Heart right ventricle (tissue), 16 donors: ENCODE results near the gene ANKMY2. TPM values are rescaled to one million over a fixed set of nuclear protein-coding genes. Genes with fewer than 3 reads are reported as not detected.
"Not testable (repeated sequence)": the region's sequence is repeated elsewhere in the genome, so short reads cannot be mapped to it uniquely, and the experiment has no call there.

Experiments
- ATAC-seq, 8 donors: fragments of 200-7000 bp; cut with Tn5 transposase; one replicate each; pipeline ENCODE4 v1.9.1; 2020; ENCODE audit warnings: mild to moderate bottlenecking in 8 of 8, moderate library complexity in 8 of 8, moderate number of reproducible peaks in 1 of 8
- DNase-seq, 2 donors: peaks; one replicate each; pipeline ENCODE4 v3.0.0-alpha.2; 2020
- H3K27ac ChIP-seq, 10 donors: fragments of 200-600 bp; sonication (generic) in 2 of 10; one replicate each; pipeline versions ENCODE4 v1.5.0 to v1.8.0; 2020 to 2022; ENCODE audit warnings: mild to moderate bottlenecking in 3 of 10
- H3K27me3 ChIP-seq, 7 donors: fragments of 200-600 bp; one replicate each; pipeline ENCODE4 v1.8.0; 2021 to 2022; ENCODE audit warnings: mild to moderate bottlenecking in 2 of 7
- H3K36me3 ChIP-seq, 9 donors: fragments of 200-600 bp; sonication (generic) in 1 of 9; one replicate each; pipeline versions ENCODE4 v1.5.0 to v1.8.0; 2020 to 2022; ENCODE audit warnings: mild to moderate bottlenecking in 2 of 9
- H3K4me1 ChIP-seq, 9 donors: fragments of 200-600 bp; sonication (generic) in 1 of 9; one replicate each; pipeline versions ENCODE4 v1.5.0 to v1.8.0; 2020 to 2022; ENCODE audit warnings: mild to moderate bottlenecking in 4 of 9
- H3K4me3 ChIP-seq, 10 donors: fragments of 200-600 bp; sonication (generic) in 2 of 10; one replicate each; pipeline versions ENCODE4 v1.5.0 to v1.8.0; 2020 to 2022; ENCODE audit warnings: mild to moderate bottlenecking in 7 of 10, moderate library complexity in 2 of 10
- H3K9me3 ChIP-seq, 11 donors: fragments of 200-600 bp in 10 of 11; sonication (generic) in 2 of 11; one replicate each; pipeline versions ENCODE4 v1.5.0 to v1.8.0; 2013 to 2022; ENCODE audit warnings: mild to moderate bottlenecking in 2 of 11, control low read depth in 1 of 11, moderate library complexity in 1 of 11
- WGBS, 2 donors: extraction: QIAGEN DNeasy Blood & Tissue Kit; methylation state at CpG; one replicate each; pipeline ENCODE4 v1.1.7; 2013; ENCODE audit warnings: inconsistent platforms in 1 of 2; 5-methylcytosine and 5-hydroxymethylcytosine counted together
- intact Hi-C, 10 donors: fragments of 100-400 bp; cut with DNase I; formaldehyde crosslinking; loops; one replicate each; pipeline versions ENCODE4 v1.11.1 to v1.14.2; 2022
- polyA plus RNA-seq, 2 donors: library from polyadenylated mRNA; stranded (reverse); fragments of 200-250 nt; gene quantifications; one replicate each; pipeline ENCODE4 v1.2.3, GENCODE V29; 2013
- total RNA-seq, 10 donors: library from RNA; stranded (reverse); fragmentation: NEBNext Ultra II Directional in 3 of 10; extraction: Animal tissue kit (Norgen Biotek cat#: 25700) in 3 of 10; gene quantifications; one replicate each; pipeline versions ENCODE4 v1.2.1 to v1.2.4, GENCODE V29; 2021 to 2023
- TF ChIP-seq, protein P1 (sequence below), 9 donors: fragments of 200-600 bp; sonication (generic) in 2 of 9; IDR thresholded peaks; one replicate each; pipeline versions ENCODE4 v1.5.0 to v1.8.0; 2021 to 2022; ENCODE audit warnings: antibody characterized with exemption in 9 of 9, mild to moderate bottlenecking in 5 of 9, moderate library complexity in 1 of 9
- donor health status: Arrhythmogenic right ventricular cardiomyopathy.
- donor health status: ischemic (EF 13 %, LVEDD 7.1; RV severe dilation, severe dysfunction).
- donor health status: healthy with polysubstance abuse.
- donor health status: DM: no; HTN: yes; CAD: no.
- donor health status: DM: no; HTN: no; CAD: no.
- donor health status: ischemic (EF 25% LVEDD 6.9; RV normal size, moderate dysfunction).
- donor health status: ischemic (EF 25% LVEDD 5.7; RV mildly dilated, moderate dysfunction).
- donor health status: healthy.
- donor health status: DM: yes; HTN: yes; CAD: no.
- donor health status: Ischemic cardiomyopathy.
- donor health status: ischemic (EF 35%, LVEDD 5.7; RV mildly dilated, moderate dysfunction).
- donor health status: nonischemic (EF 11% LVEDD 7.7; RV severe dilation, severe dysfunction).
- donor health status: DM: yes; HTN: yes; CAD: no.
- donor health status: PGD.
- donor health status: ischemic (EF 29% LVEDD 5.4; RV normal size, mild dysfunction).
- donor health status: nonischemic (EF 23%, LVEDD 6.1; RV moderate dilation, normal function).

The ANKMY2 gene
- total and polyA plus RNA-seq, 12 donors: 10.7 to 46.7 (median 32.8) TPM

- DNase-seq (no peak), ATAC-seq (peak in 1 of 8 donors; percentile 11)
- intact Hi-C loops: no loop called here
- TF ChIP-seq, protein P1, sequence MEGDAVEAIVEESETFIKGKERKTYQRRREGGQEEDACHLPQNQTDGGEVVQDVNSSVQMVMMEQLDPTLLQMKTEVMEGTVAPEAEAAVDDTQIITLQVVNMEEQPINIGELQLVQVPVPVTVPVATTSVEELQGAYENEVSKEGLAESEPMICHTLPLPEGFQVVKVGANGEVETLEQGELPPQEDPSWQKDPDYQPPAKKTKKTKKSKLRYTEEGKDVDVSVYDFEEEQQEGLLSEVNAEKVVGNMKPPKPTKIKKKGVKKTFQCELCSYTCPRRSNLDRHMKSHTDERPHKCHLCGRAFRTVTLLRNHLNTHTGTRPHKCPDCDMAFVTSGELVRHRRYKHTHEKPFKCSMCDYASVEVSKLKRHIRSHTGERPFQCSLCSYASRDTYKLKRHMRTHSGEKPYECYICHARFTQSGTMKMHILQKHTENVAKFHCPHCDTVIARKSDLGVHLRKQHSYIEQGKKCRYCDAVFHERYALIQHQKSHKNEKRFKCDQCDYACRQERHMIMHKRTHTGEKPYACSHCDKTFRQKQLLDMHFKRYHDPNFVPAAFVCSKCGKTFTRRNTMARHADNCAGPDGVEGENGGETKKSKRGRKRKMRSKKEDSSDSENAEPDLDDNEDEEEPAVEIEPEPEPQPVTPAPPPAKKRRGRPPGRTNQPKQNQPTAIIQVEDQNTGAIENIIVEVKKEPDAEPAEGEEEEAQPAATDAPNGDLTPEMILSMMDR (IDR thresholded peaks at IDR 0.05): no peak
- H3K9me3 ChIP-seq: peaks cover 0 to 4% (median 0%) of the 10 kb centered on the region in 11 donors
- H3K36me3 ChIP-seq: peaks cover 0 to 32% (median 4%) of the 10 kb centered on the region in 9 donors
- H3K27me3 ChIP-seq: no peaks in the 10 kb centered on the region
- H3K27ac ChIP-seq: peak overlapping the region in 9 of 10 donors; percentile 6 to 77 (median 65)
- H3K4me1 ChIP-seq: peaks cover 0 to 54% (median 40%) of the 10 kb centered on the region in 9 donors
- no peak overlapping the region for H3K4me3 ChIP-seq
- 66% methylated on average over 3 of the region's 3 CpGs for WGBS, 2 donors
Measured at GRCh38 chr7:16667355-16667754, 21.8 kb upstream of the ANKMY2 start.

- H3K27me3 ChIP-seq: no peaks in the 10 kb centered on the region
- peaks cover 3 to 57% (median 38%) of the 10 kb centered on the region in 9 donors for H3K4me1 ChIP-seq
- ATAC-seq (peak; percentile 77 to 97 (median 92)), DNase-seq (peak in 1 of 2 donors; percentile 35)
- H3K27ac ChIP-seq: peak overlapping the region; percentile 41 to 92 (median 83)
- H3K9me3 ChIP-seq: no peaks in the 10 kb centered on the region
- intact Hi-C loops: loop anchor here in 1 of 10 donors (2.0 kb wide), 1 partner anchor 13 kb away; no protein-coding TSS in a partner anchor
- peaks cover 0 to 18% (median 0%) of the 10 kb centered on the region in 9 donors for H3K36me3 ChIP-seq
- WGBS, 2 donors: 30 to 51% methylated on average over 1 of the region's 1 CpG
- peak overlapping the region in 8 of 10 donors; percentile 16 to 45 (median 34) for H3K4me3 ChIP-seq
- TF ChIP-seq, protein P1 (IDR thresholded peaks at IDR 0.05): no peak
Measured at GRCh38 chr7:16661924-16662323, 16.4 kb upstream of the ANKMY2 start.

- no peaks in the 10 kb centered on the region for H3K9me3 ChIP-seq
- TF ChIP-seq, protein P1 (IDR thresholded peaks at IDR 0.05): no peak
- H3K27me3 ChIP-seq: no peaks in the 10 kb centered on the region
- H3K4me3 ChIP-seq: peak overlapping the region in 7 of 10 donors; percentile 1 to 38 (median 5)
- ATAC-seq (peak; percentile 50 to 87 (median 81)), DNase-seq (no peak)
- intact Hi-C loops: no loop called here
- WGBS, 2 donors: 49 to 66% methylated on average over 5 of the region's 5 CpGs
- peak overlapping the region; percentile 41 to 92 (median 83) for H3K27ac ChIP-seq
- H3K4me1 ChIP-seq: peaks cover 3 to 58% (median 37%) of the 10 kb centered on the region in 9 donors
- H3K36me3 ChIP-seq: peaks cover 0 to 8% (median 0%) of the 10 kb centered on the region in 9 donors
Measured at GRCh38 chr7:16660702-16661464, 15.3 kb upstream of the ANKMY2 start.

- WGBS, 2 donors: 67 to 78% methylated on average over 8 of the region's 8 CpGs
- H3K4me3 ChIP-seq, H3K36me3 ChIP-seq, H3K9me3 ChIP-seq, intact Hi-C loops, H3K27me3 ChIP-seq, ATAC-seq, DNase-seq: not testable (repeated sequence)
- Histone ChIP-seq H3K27ac (peak overlapping the region in 7 of 10 donors; percentile 69 to 92 (median 85)), H3K4me1 (peaks cover 3 to 63% (median 45%) of the 10 kb centered on the region in 9 donors)
Measured at GRCh38 chr7:16659854-16660497, 14.4 kb upstream of the ANKMY2 start.
